Testis (tissue), 2 donors: ENCODE results near the gene TNPO1.

Experiments used
- POLR2A ChIP-seq: fragments of 450-650 bp; IDR thresholded peaks from one replicate; pipeline ENCODE4 v1.6.1; 2017; ENCODE audit warnings: antibody characterized with exemption, mild to moderate bottlenecking, moderate library complexity
- TF ChIP-seq, protein P1 (sequence below), 3 experiments: fragments of 450-650 bp in 2 of 3; fragments of 200-600 bp in 1 of 3; sonication (generic) in 1 of 3; IDR thresholded peaks; one replicate each; pipeline ENCODE4 v1.5.1; 2016 to 2019; ENCODE audit warnings: antibody characterized with exemption in 3 of 3, mild to moderate bottlenecking in 2 of 3, moderate library complexity in 1 of 3

DNA sequence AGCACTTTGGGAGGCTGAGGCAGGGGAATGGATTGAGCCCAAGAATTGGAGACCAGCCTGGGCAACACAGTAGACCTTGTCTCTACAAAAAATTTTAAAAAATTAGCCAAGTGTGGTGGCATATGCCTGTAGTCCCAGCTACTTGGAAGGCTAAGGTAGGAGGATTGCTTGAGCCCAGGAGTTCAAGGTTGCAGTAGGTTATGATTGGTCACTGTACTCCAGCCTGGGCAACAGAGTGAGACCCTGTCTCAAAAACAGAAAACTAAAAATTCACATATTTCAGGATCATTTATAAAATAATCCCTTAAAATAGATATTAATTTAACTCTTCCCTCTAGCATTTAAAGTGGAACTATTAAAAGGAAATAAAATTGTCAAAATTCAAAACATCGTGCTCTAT, 142.8 kb downstream of the TNPO1 start:
- no peak for TF ChIP-seq POLR2A
- TF ChIP-seq, protein P1, sequence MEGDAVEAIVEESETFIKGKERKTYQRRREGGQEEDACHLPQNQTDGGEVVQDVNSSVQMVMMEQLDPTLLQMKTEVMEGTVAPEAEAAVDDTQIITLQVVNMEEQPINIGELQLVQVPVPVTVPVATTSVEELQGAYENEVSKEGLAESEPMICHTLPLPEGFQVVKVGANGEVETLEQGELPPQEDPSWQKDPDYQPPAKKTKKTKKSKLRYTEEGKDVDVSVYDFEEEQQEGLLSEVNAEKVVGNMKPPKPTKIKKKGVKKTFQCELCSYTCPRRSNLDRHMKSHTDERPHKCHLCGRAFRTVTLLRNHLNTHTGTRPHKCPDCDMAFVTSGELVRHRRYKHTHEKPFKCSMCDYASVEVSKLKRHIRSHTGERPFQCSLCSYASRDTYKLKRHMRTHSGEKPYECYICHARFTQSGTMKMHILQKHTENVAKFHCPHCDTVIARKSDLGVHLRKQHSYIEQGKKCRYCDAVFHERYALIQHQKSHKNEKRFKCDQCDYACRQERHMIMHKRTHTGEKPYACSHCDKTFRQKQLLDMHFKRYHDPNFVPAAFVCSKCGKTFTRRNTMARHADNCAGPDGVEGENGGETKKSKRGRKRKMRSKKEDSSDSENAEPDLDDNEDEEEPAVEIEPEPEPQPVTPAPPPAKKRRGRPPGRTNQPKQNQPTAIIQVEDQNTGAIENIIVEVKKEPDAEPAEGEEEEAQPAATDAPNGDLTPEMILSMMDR (IDR thresholded peaks at IDR 0.05): no peak
